ENCODE results near the gene A2ML1.

GRCh38 chr12:8818526-8818925, 3.9 kb upstream of the A2ML1 start:
- no peak for TF ChIP-seq CTCF (IDR thresholded peaks at IDR 0.05)
- TF ChIP-seq EZH2 (IDR thresholded peaks at IDR 0.05) = no peak
- TF ChIP-seq EZH2phosphoT487 (IDR thresholded peaks at IDR 0.05) = no peak

Data from neural progenitor cell (in vitro differentiated cells).